ENCODE measurements around the gene CISD2.
"Not testable (repeated sequence)": the region's sequence is repeated elsewhere in the genome, so short reads cannot be mapped to it uniquely, and the experiment has no call there.

CISD2 gene

GRCh38 chr4:102897610-102898009 lies 28.8 kb downstream of the CISD2 start:
- not testable (repeated sequence) for H3K4me1 Mint-ChIP-seq; H3K4me3 Mint-ChIP-seq; H3K27ac Mint-ChIP-seq; H3K27me3 Mint-ChIP-seq (ENCODE audit: low read depth); H3K9me3 Mint-ChIP-seq; H3K36me3 Mint-ChIP-seq (ENCODE audit: low read depth)

- Mint-ChIP-seq H3K4me1 (no peaks in the 10 kb centered on the region), H3K27me3 (ENCODE audit: low read depth) (no peaks in the 10 kb centered on the region), H3K36me3 (ENCODE audit: low read depth) (no peaks in the 10 kb centered on the region), H3K4me3 (no peak overlapping the region), H3K9me3 (no peaks in the 10 kb centered on the region), H3K27ac (no peak overlapping the region)
- TF ChIP-seq CTCF (IDR thresholded peaks at IDR 0.05; ENCODE audit: unreplicated experiment in 3 of 3), result no peak
Observed at GRCh38 chr4:102901804-102902203, 33.0 kb downstream of the CISD2 start.

GRCh38 chr4:102918859-102919258 lies 50.1 kb downstream of the CISD2 start:
- H3K27me3 Mint-ChIP-seq (ENCODE audit: low read depth), result no peaks in the 10 kb centered on the region
- H3K4me3 Mint-ChIP-seq, result no peak overlapping the region
- no peak for TF ChIP-seq CTCF (IDR thresholded peaks at IDR 0.05; ENCODE audit: unreplicated experiment in 3 of 3)
- no peak overlapping the region for H3K27ac Mint-ChIP-seq
- no peaks in the 10 kb centered on the region for H3K4me1 Mint-ChIP-seq
- H3K36me3 Mint-ChIP-seq (ENCODE audit: low read depth), result no peaks in the 10 kb centered on the region
- peaks cover 39% of the 10 kb centered on the region for H3K9me3 Mint-ChIP-seq

GRCh38 chr4:102919697-102920096 lies 50.9 kb downstream of the CISD2 start:
- H3K4me1 Mint-ChIP-seq; H3K4me3 Mint-ChIP-seq; H3K36me3 Mint-ChIP-seq (ENCODE audit: low read depth); H3K27me3 Mint-ChIP-seq (ENCODE audit: low read depth); H3K27ac Mint-ChIP-seq: not testable (repeated sequence)
- H3K9me3 Mint-ChIP-seq, result peaks cover 35% of the 10 kb centered on the region

- no peaks in the 10 kb centered on the region for H3K36me3 Mint-ChIP-seq (ENCODE audit: low read depth)
- no peak for TF ChIP-seq CTCF (IDR thresholded peaks at IDR 0.05; ENCODE audit: unreplicated experiment in 3 of 3)
- no peak overlapping the region for H3K27ac Mint-ChIP-seq
- H3K4me3 Mint-ChIP-seq, result no peak overlapping the region
- no peaks in the 10 kb centered on the region for H3K27me3 Mint-ChIP-seq (ENCODE audit: low read depth)
- no peaks in the 10 kb centered on the region for H3K4me1 Mint-ChIP-seq
- H3K9me3 Mint-ChIP-seq, result no peaks in the 10 kb centered on the region
Observed at GRCh38 chr4:102935716-102936115, 66.9 kb downstream of the CISD2 start.

GRCh38 chr4:102938063-102938462 lies 69.3 kb downstream of the CISD2 start:
- not testable (repeated sequence) for H3K27ac Mint-ChIP-seq; H3K36me3 Mint-ChIP-seq (ENCODE audit: low read depth); H3K9me3 Mint-ChIP-seq; H3K4me1 Mint-ChIP-seq; H3K4me3 Mint-ChIP-seq; H3K27me3 Mint-ChIP-seq (ENCODE audit: low read depth)

Data from nephron (organoid).